Lung (tissue), 12 donors: ENCODE measurements around the gene CREG1. TPM values are rescaled to one million over a fixed set of nuclear protein-coding genes. Genes with fewer than 3 reads are reported as not detected.

Source experiments
- ATAC-seq: fragments of 200-7000 bp; cut with Tn5 transposase; one replicate; pipeline ENCODE4 v1.9.1; 2020; ENCODE audit warnings: moderate number of reproducible peaks; ENCODE audit not compliant: insufficient read depth, low FRiP score
- DNase-seq, 3 donors: peaks; one replicate each; pipeline ENCODE4 v3.0.0-alpha.2; 2013 to 2017
- H3K27ac ChIP-seq, 2 donors: one replicate each; pipeline ENCODE4 v1.5.1; 2013; ENCODE audit warnings: mild to moderate bottlenecking in 2 of 2, moderate library complexity in 2 of 2, control low read depth in 1 of 2, inconsistent platforms in 1 of 2, low read depth in 1 of 2, low read length in 1 of 2
- H3K27me3 ChIP-seq, 3 donors: one replicate each; pipeline ENCODE4 v1.5.1; 2013; ENCODE audit warnings: low read length in 2 of 3; ENCODE audit not compliant: control insufficient read depth in 3 of 3, insufficient read depth in 3 of 3
- H3K36me3 ChIP-seq, 4 donors: one replicate each; pipeline ENCODE4 v1.5.1; 2013; ENCODE audit warnings: low read length in 4 of 4, mild to moderate bottlenecking in 1 of 4, moderate library complexity in 1 of 4; ENCODE audit not compliant: control insufficient read depth in 4 of 4, insufficient read depth in 4 of 4
- H3K4me1 ChIP-seq, 5 donors: one replicate each; pipeline ENCODE4 v1.5.1; 2013; ENCODE audit warnings: low read length in 5 of 5, mild to moderate bottlenecking in 2 of 5, moderate library complexity in 1 of 5; ENCODE audit not compliant: control insufficient read depth in 5 of 5, insufficient read depth in 5 of 5
- H3K4me3 ChIP-seq: one replicate; pipeline ENCODE4 v1.5.1; 2013; ENCODE audit warnings: mild to moderate bottlenecking, control low read depth, moderate library complexity
- H3K9ac ChIP-seq, 2 donors: one replicate each; pipeline ENCODE4 v1.5.1; 2013; ENCODE audit warnings: low read length in 2 of 2, control low read depth in 1 of 2; ENCODE audit not compliant: insufficient read depth in 1 of 2
- H3K9me3 ChIP-seq, 4 donors: one replicate each; pipeline ENCODE4 v1.5.1; 2013; ENCODE audit warnings: low read length in 3 of 4, mild to moderate bottlenecking in 1 of 4, moderate library complexity in 1 of 4; ENCODE audit not compliant: control insufficient read depth in 4 of 4, insufficient read depth in 3 of 4
- WGBS, 2 donors: extraction: QIAGEN DNeasy Blood & Tissue Kit; methylation state at CpG; one replicate each; pipeline ENCODE4 v1.1.7; 2013; 5-methylcytosine and 5-hydroxymethylcytosine counted together
- polyA plus RNA-seq, 2 donors: library from polyadenylated mRNA; stranded (reverse); fragments of 200-250 nt; gene quantifications; one replicate each; pipeline ENCODE4 v1.2.1, GENCODE V29; 2013
- total RNA-seq, 2 donors: library from RNA; depleted of rRNA in 1 of 2; stranded (reverse); fragments of >200 nt in 1 of 2; gene quantifications; one replicate each; pipeline ENCODE4 v1.2.1, GENCODE V29; 2014 to 2021
- TF ChIP-seq, protein P1 (sequence below): IDR thresholded peaks from 2 replicates; pipeline ENCODE4 v1.5.1; 2012; ENCODE audit warnings: mild to moderate bottlenecking; ENCODE audit errors: control extremely low read depth, extremely low read depth
- donor health status: control.
- donor health status: control.
- donor health status: Bipolar disorder and iron deficiency.
- donor health status: healthy.
- donor health status: DM: yes; HTN: yes; CAD: no.

CREG1 gene
- total and polyA plus RNA-seq, 4 donors = 93.8 to 159 (median 116) TPM

DNA sequence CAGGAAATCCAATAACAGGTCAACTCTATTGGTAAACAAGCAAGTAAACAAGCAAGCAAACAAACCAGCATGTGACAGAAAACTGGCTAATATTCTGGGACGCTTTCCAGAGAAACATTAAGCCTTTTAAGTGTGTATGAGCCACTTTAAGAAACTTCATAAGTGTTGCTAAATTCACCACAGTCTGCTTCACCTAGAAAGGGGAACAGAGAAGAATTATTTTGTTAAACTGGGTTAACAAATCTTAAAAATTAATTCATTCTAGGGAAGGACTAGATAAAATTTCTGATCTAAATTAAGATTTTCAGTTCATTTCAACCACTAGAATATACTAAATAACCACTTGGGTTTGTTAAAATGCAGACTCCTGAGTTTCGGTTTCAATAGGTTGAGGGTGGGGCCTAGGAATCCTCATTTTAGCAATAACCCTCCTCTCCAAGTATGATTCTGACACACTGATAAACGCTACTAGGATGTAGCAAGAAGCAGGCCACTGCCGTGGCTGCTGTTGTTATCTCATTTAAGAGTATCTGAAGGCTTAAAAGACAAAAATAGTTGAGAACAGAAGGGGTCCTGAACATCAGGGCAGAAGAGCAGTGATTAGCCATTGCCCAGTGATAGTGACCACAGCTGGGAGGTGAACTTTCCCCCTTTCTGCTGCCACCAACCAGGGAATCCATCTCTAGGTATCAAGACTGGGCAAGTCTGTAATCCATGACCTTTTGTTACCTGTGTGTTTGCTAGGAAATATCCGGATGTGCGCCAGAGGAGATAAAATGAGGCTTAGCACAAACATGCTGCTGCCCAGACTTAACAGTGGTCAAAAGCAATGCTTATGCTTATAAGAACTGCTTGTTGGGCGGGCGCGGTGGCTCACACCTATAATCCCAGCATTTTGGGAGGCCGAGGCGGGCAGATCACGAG is 11.2 kb downstream of the CREG1 start:
- Histone ChIP-seq H3K9me3 (no peaks in the 10 kb centered on the region), H3K4me3 (no peak overlapping the region), H3K9ac (no peak overlapping the region), H3K27me3 (no peaks in the 10 kb centered on the region), H3K36me3 (peaks cover 4 to 21% (median 10%) of the 10 kb centered on the region in 4 donors), H3K4me1 (peaks cover 0 to 6% (median 0%) of the 10 kb centered on the region in 5 donors), H3K27ac (peak overlapping the region in 1 of 2 donors; percentile 17)
- ATAC-seq = no peak
- DNase-seq = no peak
- 72 to 78% methylated on average over 12 of the region's 12 CpGs for WGBS, 2 donors
- TF ChIP-seq, protein P1, sequence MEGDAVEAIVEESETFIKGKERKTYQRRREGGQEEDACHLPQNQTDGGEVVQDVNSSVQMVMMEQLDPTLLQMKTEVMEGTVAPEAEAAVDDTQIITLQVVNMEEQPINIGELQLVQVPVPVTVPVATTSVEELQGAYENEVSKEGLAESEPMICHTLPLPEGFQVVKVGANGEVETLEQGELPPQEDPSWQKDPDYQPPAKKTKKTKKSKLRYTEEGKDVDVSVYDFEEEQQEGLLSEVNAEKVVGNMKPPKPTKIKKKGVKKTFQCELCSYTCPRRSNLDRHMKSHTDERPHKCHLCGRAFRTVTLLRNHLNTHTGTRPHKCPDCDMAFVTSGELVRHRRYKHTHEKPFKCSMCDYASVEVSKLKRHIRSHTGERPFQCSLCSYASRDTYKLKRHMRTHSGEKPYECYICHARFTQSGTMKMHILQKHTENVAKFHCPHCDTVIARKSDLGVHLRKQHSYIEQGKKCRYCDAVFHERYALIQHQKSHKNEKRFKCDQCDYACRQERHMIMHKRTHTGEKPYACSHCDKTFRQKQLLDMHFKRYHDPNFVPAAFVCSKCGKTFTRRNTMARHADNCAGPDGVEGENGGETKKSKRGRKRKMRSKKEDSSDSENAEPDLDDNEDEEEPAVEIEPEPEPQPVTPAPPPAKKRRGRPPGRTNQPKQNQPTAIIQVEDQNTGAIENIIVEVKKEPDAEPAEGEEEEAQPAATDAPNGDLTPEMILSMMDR = no peak

DNA sequence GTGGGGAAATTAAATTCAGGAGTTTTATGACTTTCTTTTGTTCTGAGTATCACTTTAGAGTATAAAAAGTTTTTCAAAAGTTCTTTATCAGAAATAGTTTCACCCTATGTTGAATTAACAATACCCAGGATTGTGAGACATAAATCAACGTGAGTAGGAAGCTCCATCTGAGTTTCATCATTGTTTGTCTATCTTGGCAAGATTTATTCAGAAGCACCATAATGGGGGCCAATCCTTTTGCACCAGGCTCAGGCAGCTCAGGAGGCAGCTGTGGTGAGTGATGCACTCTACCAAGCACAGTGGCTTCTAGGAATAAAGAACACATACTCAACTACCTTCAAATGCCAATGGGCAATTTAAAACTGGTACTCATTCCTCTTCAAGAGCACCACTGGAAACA is 12.0 kb downstream of the CREG1 start:
- DNase-seq = no peak
- Histone ChIP-seq H3K4me1 (peaks cover 0 to 5% (median 0%) of the 10 kb centered on the region in 5 donors), H3K36me3 (peaks cover 4 to 16% (median 9%) of the 10 kb centered on the region in 4 donors), H3K9me3 (no peaks in the 10 kb centered on the region), H3K27me3 (no peaks in the 10 kb centered on the region), H3K27ac (no peak overlapping the region), H3K4me3 (no peak overlapping the region), H3K9ac (no peak overlapping the region)
- WGBS, 2 donors = 0 to 3% methylated on average over 1 of the region's 1 CpG
- TF ChIP-seq, protein P1 = no peak
- ATAC-seq = no peak

DNA sequence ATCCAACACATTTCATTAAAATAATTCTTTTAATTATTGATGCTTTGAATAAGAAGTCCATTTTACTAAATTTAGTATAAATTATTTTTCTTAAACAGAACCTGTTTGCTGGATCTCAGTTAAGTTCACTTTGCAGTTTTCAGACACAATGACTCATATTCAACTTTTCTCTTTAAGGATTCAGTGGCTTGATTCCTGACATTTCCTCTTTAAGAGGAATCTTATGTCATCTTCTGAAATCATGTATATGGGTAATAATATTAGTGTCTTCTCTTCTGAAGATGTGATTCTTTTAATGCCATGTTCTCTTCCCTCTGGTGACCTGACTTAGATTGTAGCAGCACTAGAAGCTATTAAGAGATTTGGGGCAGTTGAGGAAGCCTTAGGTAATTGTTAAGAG is 12.6 kb downstream of the CREG1 start:
- TF ChIP-seq, protein P1 = no peak
- H3K9me3 ChIP-seq = no peaks in the 10 kb centered on the region
- DNase-seq (no peak), ATAC-seq (no peak)
- H3K9ac ChIP-seq = no peak overlapping the region
- no peak overlapping the region for H3K27ac ChIP-seq
- H3K4me1 ChIP-seq = peaks cover 0 to 5% (median 0%) of the 10 kb centered on the region in 5 donors
- no peak overlapping the region for H3K4me3 ChIP-seq
- H3K27me3 ChIP-seq = no peaks in the 10 kb centered on the region
- H3K36me3 ChIP-seq = peaks cover 3 to 16% (median 9%) of the 10 kb centered on the region in 4 donors
